SK-N-SH treated with all-trans-retinoic acid at 6 μM for 48 hours (cell line): ENCODE data around the gene ZMYND8.

Source experiments
- BACH2 ChIP-seq: fragments of 250-450 bp; sonication (Bioruptor Pico); IDR thresholded peaks from 2 replicates; pipeline ENCODE4 v1.9.0; 2021; ENCODE audit warnings: mild to moderate bottlenecking, borderline replicate concordance
- GLIS3 ChIP-seq: fragments of 250-450 bp; sonication (Bioruptor Pico); IDR thresholded peaks from 2 replicates; pipeline ENCODE4 v1.5.0; 2020; ENCODE audit warnings: mild to moderate bottlenecking, moderate library complexity
- ISL1 ChIP-seq: fragments of 250-450 bp; sonication (Bioruptor Pico); IDR thresholded peaks from 2 replicates; pipeline ENCODE4 v2.1.2; 2022; ENCODE audit warnings: mild to moderate bottlenecking, moderate library complexity
- OSR1 ChIP-seq: fragments of 250-450 bp; sonication (Bioruptor Pico); IDR thresholded peaks from 2 replicates; pipeline ENCODE4 v1.8.0; 2022; ENCODE audit warnings: moderate library complexity, mild to moderate bottlenecking, inconsistent platforms
- POU6F1 ChIP-seq: fragments of 250-450 bp; sonication (Bioruptor Pico); IDR thresholded peaks from 2 replicates; pipeline ENCODE4 v1.8.0; 2021; ENCODE audit warnings: low read depth, mild to moderate bottlenecking, moderate library complexity, borderline replicate concordance
- RARB ChIP-seq: fragments of 250-450 bp; sonication (Bioruptor Pico); IDR thresholded peaks from 2 replicates; pipeline ENCODE4 v1.8.0; 2021; ENCODE audit warnings: mild to moderate bottlenecking, moderate library complexity
- SNAI2 ChIP-seq: fragments of 250-450 bp; sonication (Bioruptor Pico); IDR thresholded peaks from 2 replicates; pipeline ENCODE4 v1.5.0; 2020; ENCODE audit warnings: mild to moderate bottlenecking, moderate library complexity
- ZFP3 ChIP-seq: fragments of 250-450 bp; sonication (Bioruptor Pico); IDR thresholded peaks from 2 replicates; pipeline ENCODE4 v1.5.0; 2020; ENCODE audit warnings: mild to moderate bottlenecking, moderate library complexity
- ZFP30 ChIP-seq: fragments of 450-650 bp; formaldehyde crosslinking; IDR thresholded peaks from 2 replicates; pipeline ENCODE4 v1.5.0; 2022; ENCODE audit warnings: mild to moderate bottlenecking, moderate library complexity
- ZNF70 ChIP-seq: fragments of 450-650 bp; formaldehyde crosslinking; IDR thresholded peaks from 2 replicates; pipeline ENCODE4 v1.5.0; 2020; ENCODE audit warnings: mild to moderate bottlenecking, moderate library complexity
- ZNF8 ChIP-seq: fragments of 450-650 bp; formaldehyde crosslinking; IDR thresholded peaks from 2 replicates; pipeline ENCODE4 v1.5.0; 2020; ENCODE audit warnings: mild to moderate bottlenecking, moderate library complexity
- TF ChIP-seq, protein P1 (sequence below): fragments of 250-450 bp; sonication (Bioruptor Pico); IDR thresholded peaks from 2 replicates; pipeline ENCODE4 v1.8.0; 2020; ENCODE audit warnings: mild to moderate bottlenecking, moderate library complexity, borderline replicate concordance

DNA sequence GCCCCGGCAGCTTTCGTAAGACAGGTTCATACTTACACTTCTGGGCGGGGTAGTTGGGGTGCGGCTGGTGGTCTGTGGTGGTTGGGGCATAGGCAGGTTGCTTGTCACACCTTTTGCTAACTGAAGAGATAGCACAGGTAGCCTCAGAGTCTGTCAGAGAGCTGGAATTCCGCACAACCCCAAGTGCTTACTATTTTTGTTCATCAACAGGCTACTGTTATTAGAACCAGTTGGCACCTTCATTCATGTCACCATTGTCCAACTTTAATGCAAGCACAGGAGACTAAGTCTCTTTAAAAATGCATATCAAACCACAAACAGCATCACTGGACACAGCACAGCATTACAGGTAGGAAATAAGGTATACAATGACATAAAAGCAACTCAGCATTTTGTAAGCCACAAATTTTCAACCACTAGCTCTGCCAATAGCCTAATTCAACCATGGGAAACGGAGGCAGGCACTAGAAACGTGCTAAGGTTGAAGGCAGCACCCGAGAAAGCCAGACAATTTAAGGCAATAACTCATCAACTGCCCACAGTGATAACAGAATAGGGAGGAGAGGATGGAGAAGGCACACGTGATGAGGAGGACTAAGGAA, 143.8 kb downstream of the ZMYND8 start:
- no peak for TF ChIP-seq SNAI2 (CRISPR knock-in tag)
- no peak for TF ChIP-seq RARB (CRISPR knock-in tag)
- TF ChIP-seq, protein P1, sequence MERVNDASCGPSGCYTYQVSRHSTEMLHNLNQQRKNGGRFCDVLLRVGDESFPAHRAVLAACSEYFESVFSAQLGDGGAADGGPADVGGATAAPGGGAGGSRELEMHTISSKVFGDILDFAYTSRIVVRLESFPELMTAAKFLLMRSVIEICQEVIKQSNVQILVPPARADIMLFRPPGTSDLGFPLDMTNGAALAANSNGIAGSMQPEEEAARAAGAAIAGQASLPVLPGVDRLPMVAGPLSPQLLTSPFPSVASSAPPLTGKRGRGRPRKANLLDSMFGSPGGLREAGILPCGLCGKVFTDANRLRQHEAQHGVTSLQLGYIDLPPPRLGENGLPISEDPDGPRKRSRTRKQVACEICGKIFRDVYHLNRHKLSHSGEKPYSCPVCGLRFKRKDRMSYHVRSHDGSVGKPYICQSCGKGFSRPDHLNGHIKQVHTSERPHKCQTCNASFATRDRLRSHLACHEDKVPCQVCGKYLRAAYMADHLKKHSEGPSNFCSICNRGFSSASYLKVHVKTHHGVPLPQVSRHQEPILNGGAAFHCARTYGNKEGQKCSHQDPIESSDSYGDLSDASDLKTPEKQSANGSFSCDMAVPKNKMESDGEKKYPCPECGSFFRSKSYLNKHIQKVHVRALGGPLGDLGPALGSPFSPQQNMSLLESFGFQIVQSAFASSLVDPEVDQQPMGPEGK (CRISPR knock-in tag), result no peak
- no peak for TF ChIP-seq GLIS3 (CRISPR knock-in tag)
- TF ChIP-seq ZFP30 (CRISPR knock-in tag), result no peak
- no peak for TF ChIP-seq ZNF70 (CRISPR knock-in tag)
- TF ChIP-seq ZFP3, result no peak
- no peak for TF ChIP-seq ISL1 (CRISPR knock-in tag)
- TF ChIP-seq OSR1 (CRISPR knock-in tag), result no peak
- no peak for TF ChIP-seq ZNF8 (CRISPR knock-in tag)
- TF ChIP-seq BACH2, result no peak
- no peak for TF ChIP-seq POU6F1 (CRISPR knock-in tag)
